Glutamatergic neuron (in vitro differentiated cells): ENCODE data around the gene ALDH7A1. TPM values are rescaled to one million over a fixed set of nuclear protein-coding genes. Genes with fewer than 3 reads are reported as not detected.
A peak's percentile ranks its signal among the peaks of the same experiment; 100 is the strongest.

ENCODE experiments used
- DNase-seq: peaks from one replicate; pipeline ENCODE4 v3.0.0; 2022
- H3K27ac Mint-ChIP-seq: one replicate; pipeline ENCODE4 v1.8.0; 2020; ENCODE audit warnings: mild to moderate bottlenecking, mixed read lengths, inconsistent platforms; ENCODE audit not compliant: unreplicated experiment
- H3K27me3 Mint-ChIP-seq: one replicate; pipeline ENCODE4 v1.8.0; 2020; ENCODE audit warnings: mild to moderate bottlenecking, moderate library complexity, mixed read lengths, inconsistent platforms; ENCODE audit not compliant: unreplicated experiment
- H3K36me3 Mint-ChIP-seq: one replicate; pipeline ENCODE4 v1.8.0; 2020; ENCODE audit warnings: mild to moderate bottlenecking, mixed read lengths, inconsistent platforms; ENCODE audit not compliant: unreplicated experiment
- H3K4me1 Mint-ChIP-seq: one replicate; pipeline ENCODE4 v1.8.0; 2020; ENCODE audit warnings: mild to moderate bottlenecking, low read depth, mixed read lengths, inconsistent platforms; ENCODE audit not compliant: unreplicated experiment
- H3K4me3 Mint-ChIP-seq: one replicate; pipeline ENCODE4 v1.8.0; 2020; ENCODE audit warnings: mild to moderate bottlenecking, mixed read lengths, inconsistent platforms; ENCODE audit not compliant: unreplicated experiment
- H3K9me3 Mint-ChIP-seq: one replicate; pipeline ENCODE4 v1.8.0; 2020; ENCODE audit warnings: mild to moderate bottlenecking, moderate library complexity, mixed read lengths, inconsistent platforms; ENCODE audit not compliant: unreplicated experiment
- total RNA-seq: library from RNA; stranded (reverse); fragmentation: NEBNext Ultra II Directional; extraction: Animal tissue kit (Norgen Biotek cat#: 25700); gene quantifications from one replicate; pipeline ENCODE4 v1.2.1, GENCODE V29; 2021; ENCODE audit not compliant: unreplicated experiment
- TF ChIP-seq, protein P1 (sequence below): fragments of 200-600 bp; sonication (generic); IDR thresholded peaks from one replicate; pipeline ENCODE4 v1.5.0; 2021; ENCODE audit not compliant: partially characterized antibody, unreplicated experiment

Gene ALDH7A1
- total RNA-seq, 1 donor from 2014 or later = 85.9 TPM

DNA sequence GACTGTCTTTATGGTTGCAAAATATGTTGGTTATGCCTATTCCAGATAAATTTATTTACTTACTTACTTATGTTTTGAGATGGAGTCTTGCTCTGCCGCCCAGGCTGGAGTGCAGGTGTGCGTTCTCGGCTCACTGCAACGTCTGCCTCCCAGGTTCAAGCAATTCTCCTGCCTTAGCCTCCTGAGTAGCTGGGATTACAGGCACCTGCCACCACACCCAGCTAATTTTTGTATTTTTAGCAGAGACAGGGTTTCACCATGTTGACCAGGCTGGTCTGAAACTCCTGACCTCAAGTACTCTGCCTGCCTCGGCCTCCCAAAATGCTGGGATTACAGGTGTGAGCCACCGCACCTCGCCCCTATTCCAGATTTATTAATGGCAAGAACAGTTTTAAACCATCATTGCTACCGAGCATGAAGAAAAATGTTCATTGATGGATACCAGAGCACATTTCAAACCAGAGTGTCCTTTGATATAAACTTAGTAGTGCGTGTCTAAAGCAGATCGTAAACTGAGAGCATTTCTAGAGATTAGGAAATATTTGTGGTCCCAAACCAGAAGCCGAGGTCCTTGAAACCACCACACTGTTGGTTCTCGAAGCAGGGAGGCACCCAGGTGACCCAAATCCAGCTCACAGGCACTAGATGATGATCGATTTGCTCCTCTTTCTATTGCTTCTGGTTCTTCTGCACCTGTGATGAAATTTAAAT, 86.6 kb downstream of the ALDH7A1 start:
- Mint-ChIP-seq H3K9me3 (no peaks in the 10 kb centered on the region), H3K4me3 (no peak overlapping the region), H3K27ac (no peak overlapping the region), H3K27me3 (no peaks in the 10 kb centered on the region), H3K36me3 (no peaks in the 10 kb centered on the region), H3K4me1 (peaks cover under 1% of the 10 kb centered on the region)
- DNase-seq = no peak
- TF ChIP-seq, protein P1, sequence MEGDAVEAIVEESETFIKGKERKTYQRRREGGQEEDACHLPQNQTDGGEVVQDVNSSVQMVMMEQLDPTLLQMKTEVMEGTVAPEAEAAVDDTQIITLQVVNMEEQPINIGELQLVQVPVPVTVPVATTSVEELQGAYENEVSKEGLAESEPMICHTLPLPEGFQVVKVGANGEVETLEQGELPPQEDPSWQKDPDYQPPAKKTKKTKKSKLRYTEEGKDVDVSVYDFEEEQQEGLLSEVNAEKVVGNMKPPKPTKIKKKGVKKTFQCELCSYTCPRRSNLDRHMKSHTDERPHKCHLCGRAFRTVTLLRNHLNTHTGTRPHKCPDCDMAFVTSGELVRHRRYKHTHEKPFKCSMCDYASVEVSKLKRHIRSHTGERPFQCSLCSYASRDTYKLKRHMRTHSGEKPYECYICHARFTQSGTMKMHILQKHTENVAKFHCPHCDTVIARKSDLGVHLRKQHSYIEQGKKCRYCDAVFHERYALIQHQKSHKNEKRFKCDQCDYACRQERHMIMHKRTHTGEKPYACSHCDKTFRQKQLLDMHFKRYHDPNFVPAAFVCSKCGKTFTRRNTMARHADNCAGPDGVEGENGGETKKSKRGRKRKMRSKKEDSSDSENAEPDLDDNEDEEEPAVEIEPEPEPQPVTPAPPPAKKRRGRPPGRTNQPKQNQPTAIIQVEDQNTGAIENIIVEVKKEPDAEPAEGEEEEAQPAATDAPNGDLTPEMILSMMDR = no peak

- no peaks in the 10 kb centered on the region for H3K36me3 Mint-ChIP-seq
- H3K9me3 Mint-ChIP-seq = no peaks in the 10 kb centered on the region
- no peak overlapping the region for H3K4me3 Mint-ChIP-seq
- TF ChIP-seq, protein P1 = no peak
- H3K27ac Mint-ChIP-seq = no peak overlapping the region
- no peaks in the 10 kb centered on the region for H3K27me3 Mint-ChIP-seq
- no peak for DNase-seq
- no peaks in the 10 kb centered on the region for H3K4me1 Mint-ChIP-seq
These were observed 88.9 kb downstream of the ALDH7A1 start for GRCh38 chr5:126506079-126506478.

GRCh38 chr5:126503602-126504104, 91.4 kb downstream of the ALDH7A1 start:
- Mint-ChIP-seq H3K27ac (no peak overlapping the region), H3K4me3 (no peak overlapping the region), H3K27me3 (no peaks in the 10 kb centered on the region), H3K36me3 (no peaks in the 10 kb centered on the region), H3K4me1 (no peaks in the 10 kb centered on the region), H3K9me3 (no peaks in the 10 kb centered on the region)
- TF ChIP-seq, protein P1 = no peak
- no peak for DNase-seq

DNA sequence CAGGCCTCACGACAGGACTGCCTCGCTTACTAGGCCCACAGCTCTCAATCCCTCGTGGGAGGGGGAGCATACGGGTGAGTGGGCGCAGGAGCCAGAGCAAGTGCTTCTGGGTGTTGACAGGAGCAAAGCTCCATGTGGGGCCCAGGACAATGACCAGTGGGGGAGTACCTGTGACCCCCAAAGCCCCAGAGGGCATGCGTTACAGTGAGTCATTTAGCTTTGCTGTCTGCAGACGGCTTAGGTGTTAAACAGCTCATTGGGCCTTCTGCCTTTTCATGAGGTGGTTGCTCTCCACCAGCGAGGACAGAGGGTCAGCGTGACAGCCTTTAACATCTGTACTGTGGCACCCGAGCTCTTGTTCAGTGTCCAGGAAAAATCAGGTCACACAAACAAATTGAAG, 93.6 kb downstream of the ALDH7A1 start:
- no peak for DNase-seq
- TF ChIP-seq, protein P1 = no peak
- H3K36me3 Mint-ChIP-seq = no peaks in the 10 kb centered on the region
- no peak overlapping the region for H3K4me3 Mint-ChIP-seq
- no peaks in the 10 kb centered on the region for H3K4me1 Mint-ChIP-seq
- H3K27me3 Mint-ChIP-seq = no peaks in the 10 kb centered on the region
- no peaks in the 10 kb centered on the region for H3K9me3 Mint-ChIP-seq
- H3K27ac Mint-ChIP-seq = no peak overlapping the region

- Mint-ChIP-seq H3K4me3 (no peak overlapping the region), H3K9me3 (no peaks in the 10 kb centered on the region), H3K4me1 (no peaks in the 10 kb centered on the region), H3K27ac (no peak overlapping the region), H3K27me3 (no peaks in the 10 kb centered on the region), H3K36me3 (no peaks in the 10 kb centered on the region)
- DNase-seq = no peak
- TF ChIP-seq, protein P1 = peak; percentile 54
These were observed 95.1 kb downstream of the ALDH7A1 start for GRCh38 chr5:126499853-126500342.
